ENCODE measurements around the gene PFDN1. TPM values are rescaled to one million over a fixed set of nuclear protein-coding genes. Genes with fewer than 3 reads are reported as not detected.

PFDN1 gene
- total and polyA plus RNA-seq, 10 of the 15 experiments (the other 5 are each of a cell fraction or from before 2014, with no cell fraction given): 62.9 to 193 (median 102) TPM

GRCh38 chr5:140286424-140286823 lies 16.5 kb downstream of the PFDN1 start:
- Histone ChIP-seq H3K79me2 (ENCODE audit: control insufficient read depth, insufficient read depth, low read length) (peaks cover 25% of the 10 kb centered on the region), H3K4me2 (ENCODE audit: control insufficient read depth, insufficient read depth) (no peak overlapping the region), H2AFZ (ENCODE audit: control insufficient read depth, low read depth, low read length) (no peak overlapping the region), H3K36me3 (ENCODE audit: control insufficient read depth in 2 of 2, insufficient read depth in 2 of 2, low read length in 1 of 2) (no peaks in the 10 kb centered on the region), H4K20me1 (ENCODE audit: control insufficient read depth, insufficient read depth) (no peaks in the 10 kb centered on the region), H3K27me3 (replicated peaks in 1 of 2; ENCODE audit: control insufficient read depth in 2 of 2, insufficient read depth in 2 of 2, low read length in 1 of 2) (no peaks in the 10 kb centered on the region), H3K4me1 (ENCODE audit: control insufficient read depth, insufficient read depth, low read length) (peaks cover 13% of the 10 kb centered on the region), H3K9me3 (replicated peaks; ENCODE audit: control insufficient read depth, insufficient read depth, low read length) (no peaks in the 10 kb centered on the region), H3K4me3 (no peak overlapping the region), H3K27ac (ENCODE audit: control insufficient read depth, insufficient read depth) (no peak overlapping the region), H3K9ac (ENCODE audit: control insufficient read depth, insufficient read depth, low read length) (no peak overlapping the region)
- no peak for TF ChIP-seq POLR2AphosphoS2 (IDR thresholded peaks at IDR 0.05; ENCODE audit: low read depth, low read length)
- no peak for TF ChIP-seq RB1 (IDR thresholded peaks at IDR 0.05; ENCODE audit: borderline replicate concordance)
- TF ChIP-seq MTA3 (IDR thresholded peaks at IDR 0.05; ENCODE audit: borderline replicate concordance, low read length): no peak
- TF ChIP-seq GATAD2B (conservative IDR thresholded peaks at IDR 0.05; ENCODE audit: low read depth): no peak
- TF ChIP-seq NR2F1 (conservative IDR thresholded peaks at IDR 0.05): no peak
- no peak for TF ChIP-seq POU2F2 (IDR thresholded peaks at IDR 0.05; ENCODE audit: borderline replicate concordance, low read depth, low read length)
- no peak for TF ChIP-seq CHD2 (IDR thresholded peaks at IDR 0.05; ENCODE audit: borderline replicate concordance, low read depth, low read length)
- no peak for TF ChIP-seq ELK1 (IDR thresholded peaks at IDR 0.05; ENCODE audit: low read depth, low read length)
- TF ChIP-seq CHD1 (IDR thresholded peaks at IDR 0.05; ENCODE audit: low read depth, low read length): no peak
- TF ChIP-seq, protein P1, sequence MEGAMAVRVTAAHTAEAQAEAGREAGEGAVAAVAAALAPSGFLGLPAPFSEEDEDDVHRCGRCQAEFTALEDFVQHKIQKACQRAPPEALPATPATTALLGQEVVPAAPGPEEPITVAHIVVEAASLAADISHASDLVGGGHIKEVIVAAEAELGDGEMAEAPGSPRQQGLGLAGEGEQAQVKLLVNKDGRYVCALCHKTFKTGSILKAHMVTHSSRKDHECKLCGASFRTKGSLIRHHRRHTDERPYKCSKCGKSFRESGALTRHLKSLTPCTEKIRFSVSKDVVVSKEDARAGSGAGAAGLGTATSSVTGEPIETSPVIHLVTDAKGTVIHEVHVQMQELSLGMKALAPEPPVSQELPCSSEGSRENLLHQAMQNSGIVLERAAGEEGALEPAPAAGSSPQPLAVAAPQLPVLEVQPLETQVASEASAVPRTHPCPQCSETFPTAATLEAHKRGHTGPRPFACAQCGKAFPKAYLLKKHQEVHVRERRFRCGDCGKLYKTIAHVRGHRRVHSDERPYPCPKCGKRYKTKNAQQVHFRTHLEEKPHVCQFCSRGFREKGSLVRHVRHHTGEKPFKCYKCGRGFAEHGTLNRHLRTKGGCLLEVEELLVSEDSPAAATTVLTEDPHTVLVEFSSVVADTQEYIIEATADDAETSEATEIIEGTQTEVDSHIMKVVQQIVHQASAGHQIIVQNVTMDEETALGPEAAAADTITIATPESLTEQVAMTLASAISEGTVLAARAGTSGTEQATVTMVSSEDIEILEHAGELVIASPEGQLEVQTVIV (IDR thresholded peaks at IDR 0.05; ENCODE audit: borderline replicate concordance, partially characterized antibody): no peak
- no peak for TF ChIP-seq ZBED1 (IDR thresholded peaks at IDR 0.05; ENCODE audit: borderline replicate concordance)
- TF ChIP-seq, protein P2, sequence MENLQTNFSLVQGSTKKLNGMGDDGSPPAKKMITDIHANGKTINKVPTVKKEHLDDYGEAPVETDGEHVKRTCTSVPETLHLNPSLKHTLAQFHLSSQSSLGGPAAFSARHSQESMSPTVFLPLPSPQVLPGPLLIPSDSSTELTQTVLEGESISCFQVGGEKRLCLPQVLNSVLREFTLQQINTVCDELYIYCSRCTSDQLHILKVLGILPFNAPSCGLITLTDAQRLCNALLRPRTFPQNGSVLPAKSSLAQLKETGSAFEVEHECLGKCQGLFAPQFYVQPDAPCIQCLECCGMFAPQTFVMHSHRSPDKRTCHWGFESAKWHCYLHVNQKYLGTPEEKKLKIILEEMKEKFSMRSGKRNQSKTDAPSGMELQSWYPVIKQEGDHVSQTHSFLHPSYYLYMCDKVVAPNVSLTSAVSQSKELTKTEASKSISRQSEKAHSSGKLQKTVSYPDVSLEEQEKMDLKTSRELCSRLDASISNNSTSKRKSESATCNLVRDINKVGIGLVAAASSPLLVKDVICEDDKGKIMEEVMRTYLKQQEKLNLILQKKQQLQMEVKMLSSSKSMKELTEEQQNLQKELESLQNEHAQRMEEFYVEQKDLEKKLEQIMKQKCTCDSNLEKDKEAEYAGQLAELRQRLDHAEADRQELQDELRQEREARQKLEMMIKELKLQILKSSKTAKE (IDR thresholded peaks at IDR 0.05; ENCODE audit: low read depth, poor library complexity, severe bottlenecking): no peak
- TF ChIP-seq, protein P3, sequence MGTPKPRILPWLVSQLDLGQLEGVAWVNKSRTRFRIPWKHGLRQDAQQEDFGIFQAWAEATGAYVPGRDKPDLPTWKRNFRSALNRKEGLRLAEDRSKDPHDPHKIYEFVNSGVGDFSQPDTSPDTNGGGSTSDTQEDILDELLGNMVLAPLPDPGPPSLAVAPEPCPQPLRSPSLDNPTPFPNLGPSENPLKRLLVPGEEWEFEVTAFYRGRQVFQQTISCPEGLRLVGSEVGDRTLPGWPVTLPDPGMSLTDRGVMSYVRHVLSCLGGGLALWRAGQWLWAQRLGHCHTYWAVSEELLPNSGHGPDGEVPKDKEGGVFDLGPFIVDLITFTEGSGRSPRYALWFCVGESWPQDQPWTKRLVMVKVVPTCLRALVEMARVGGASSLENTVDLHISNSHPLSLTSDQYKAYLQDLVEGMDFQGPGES (IDR thresholded peaks at IDR 0.05): no peak
- no peak for TF ChIP-seq DPF2 (IDR thresholded peaks at IDR 0.05)
- no peak for TF ChIP-seq EZH2 (IDR thresholded peaks at IDR 0.05; ENCODE audit: borderline replicate concordance, control insufficient read depth, low read depth, low read length)
- TF ChIP-seq NR2C2 (IDR thresholded peaks at IDR 0.05; ENCODE audit: borderline replicate concordance, control insufficient read depth, insufficient read length, low read depth): no peak
- no peak for TF ChIP-seq NFYB (IDR thresholded peaks at IDR 0.05; ENCODE audit: insufficient read depth, low read depth, low read length)
- no peak for TF ChIP-seq ATF7 (IDR thresholded peaks at IDR 0.05; ENCODE audit: low read depth)
- no peak for TF ChIP-seq RAD51 (IDR thresholded peaks at IDR 0.05)
- no peak for TF ChIP-seq SMARCA5 (IDR thresholded peaks at IDR 0.05)
- intact Hi-C loops (cut with micrococcal nuclease; ENCODE audit: unreplicated experiment) (no loop called here), in situ Hi-C loops (cut with MboI) (no loop called here)
- ChIA-PET SMC1A (ENCODE audit: uncharacterized antibody, unreplicated experiment) (interaction anchor here (0.8 to 2.3 kb wide), 3 partner anchors 15 to 65 kb away, joined by 3 to 6 read pairs (median 3); no protein-coding TSS in a partner anchor), RAD21 (ENCODE audit: unreplicated experiment) (no interaction called here), CTCF (interaction anchor here (0.7 to 1.4 kb wide), 2 partner anchors 66 to 118 kb away, joined by 5 to 6 read pairs; no protein-coding TSS in a partner anchor), POLR2A (interaction anchor here (0.7 to 1.1 kb wide), 2 partner anchors 10 to 169 kb away, joined by 3 to 4 read pairs; no protein-coding TSS in a partner anchor)
- BruUV-seq (replicated peaks): no TSS peak
- no peak for ATAC-seq
- no peak for FAIRE-seq
- no peak for DNase-seq (ENCODE audit: low read depth, low spot score)
- 100% methylated on average over 3 of the region's 5 CpGs for WGBS (ENCODE audit: insufficient coverage, insufficient replicate concordance, low lambda C conversion rate, missing lambda C conversion rate)
